Pancreas (tissue), 10 donors: ENCODE results near the gene CDH4. TPM values are rescaled to one million over a fixed set of nuclear protein-coding genes. Genes with fewer than 3 reads are reported as not detected.

ENCODE experiments used
- ATAC-seq, 4 donors: fragments of 200-7000 bp; cut with Tn5 transposase; one replicate each; pipeline versions ENCODE4 v1.8.0 to v1.9.1; 2020; ENCODE audit warnings: mild to moderate bottlenecking in 4 of 4, moderate library complexity in 4 of 4
- DNase-seq, 6 donors: peaks; one replicate each; pipeline ENCODE4 v3.0.0-alpha.2; 2020
- FAIRE-seq: peaks from 2 replicates; lab custom pipeline; 2012; peaks lifted over from hg19 to GRCh38; lab: Jason Lieb, UNC
- H3K27ac ChIP-seq, 4 donors: fragments of 200-600 bp; sonication (generic); 1 replicate in 3 of 4; 2 replicates in 1 of 4; pipeline versions ENCODE4 v1.5.0 to v1.8.0; 2020
- H3K27me3 ChIP-seq, 4 donors: fragments of 200-600 bp; one replicate each; pipeline ENCODE4 v1.8.0; 2021
- H3K36me3 ChIP-seq, 3 donors: fragments of 200-600 bp; sonication (generic) in 1 of 3; one replicate each; pipeline versions ENCODE4 v1.5.0 to v1.8.0; 2020 to 2021
- H3K4me1 ChIP-seq, 3 donors: fragments of 200-600 bp; one replicate each; pipeline ENCODE4 v1.8.0; 2021
- H3K4me3 ChIP-seq, 4 donors: fragments of 200-600 bp; sonication (generic) in 2 of 4; one replicate each; pipeline versions ENCODE4 v1.5.0 to v1.8.0; 2020 to 2021
- H3K9me3 ChIP-seq, 4 donors: fragments of 200-600 bp; one replicate each; pipeline ENCODE4 v1.8.0; 2021
- CTCF ChIP-seq, 4 donors: fragments of 200-600 bp; sonication (generic) in 3 of 4; IDR thresholded peaks; one replicate each; pipeline versions ENCODE4 v1.5.0 to v1.8.0; 2021; ENCODE audit warnings: antibody characterized with exemption in 4 of 4
- WGBS, 2 donors: extraction: QIAGEN DNeasy Blood & Tissue Kit; methylation state at CpG; one replicate each; pipeline ENCODE4 v1.1.7; 2013; 5-methylcytosine and 5-hydroxymethylcytosine counted together
- intact Hi-C, 3 donors: fragments of 100-400 bp; cut with DNase I; formaldehyde crosslinking; loops; one replicate each; pipeline versions ENCODE4 v1.11.1 to v1.14.2; 2022
- polyA plus RNA-seq, 2 donors: library from polyadenylated mRNA; stranded (reverse); fragments of 200-250 nt; gene quantifications; one replicate each; pipeline ENCODE4 v1.2.3, GENCODE V29; 2013
- total RNA-seq, 6 donors: library from RNA; stranded (reverse); fragmentation: NEBNext Ultra II Directional in 4 of 6; extraction: Animal tissue kit (Norgen Biotek cat#: 25700) in 4 of 6; gene quantifications; one replicate each; pipeline versions ENCODE4 v1.2.1 to v1.2.4, GENCODE V29; 2021 to 2023
- donor health status: healthy with polysubstance abuse.
- donor health status: DM: no; HTN: no; CAD: no; lungs with moderate emphysema.
- donor health status: DM: no; HTN: no; CAD: no.
- donor health status: control.
- donor health status: control.
- donor health status: Bipolar disorder and iron deficiency.
- donor health status: DM: yes; HTN: yes; CAD: no.
- donor health status: DM: no; HTN: no; CAD: no.
- donor health status: DM: no; HTN: no; CAD: no.
- donor health status: DM: yes; HTN: yes; CAD: no.

Gene CDH4
- total and polyA plus RNA-seq, 8 donors: 0.04 to 1.4 (median 0.27) TPM

GRCh38 chr20:61756966-61757677 lies 505.1 kb downstream of the CDH4 start:
- FAIRE-seq (no peak), ATAC-seq (no peak), DNase-seq (peak in 1 of 6 donors; percentile 18)
- H3K27ac ChIP-seq: no peak overlapping the region
- TF ChIP-seq CTCF (IDR thresholded peaks at IDR 0.05): no peak
- intact Hi-C loops: no loop called here
- H3K9me3 ChIP-seq: no peaks in the 10 kb centered on the region
- H3K4me1 ChIP-seq: no peaks in the 10 kb centered on the region
- H3K4me3 ChIP-seq: no peak overlapping the region
- WGBS, 2 donors: 44 to 52% methylated on average over 18 of the region's 18 CpGs
- no peaks in the 10 kb centered on the region for H3K36me3 ChIP-seq
- H3K27me3 ChIP-seq: no peaks in the 10 kb centered on the region

- ATAC-seq: no peak
- TF ChIP-seq CTCF (IDR thresholded peaks at IDR 0.05): no peak
- whole genome bisulfite sequencing, 2 donors: 54 to 68% methylated on average over 25 of the region's 25 CpGs
- H3K27ac ChIP-seq: no peak overlapping the region
- H3K9me3 ChIP-seq: no peaks in the 10 kb centered on the region
- no peak for FAIRE-seq
- no peaks in the 10 kb centered on the region for H3K36me3 ChIP-seq
- H3K4me3 ChIP-seq: no peak overlapping the region
- no peaks in the 10 kb centered on the region for H3K27me3 ChIP-seq
- intact Hi-C loops: no loop called here
- H3K4me1 ChIP-seq: no peaks in the 10 kb centered on the region
- DNase-seq: peak in 1 of 6 donors; percentile 32
Measured at GRCh38 chr20:61757678-61758563, 505.9 kb downstream of the CDH4 start.

GRCh38 chr20:61758564-61759200 lies 506.6 kb downstream of the CDH4 start:
- Histone ChIP-seq H3K36me3 (no peaks in the 10 kb centered on the region), H3K4me3 (no peak overlapping the region), H3K27ac (no peak overlapping the region), H3K27me3 (no peaks in the 10 kb centered on the region), H3K9me3 (no peaks in the 10 kb centered on the region), H3K4me1 (no peaks in the 10 kb centered on the region)
- TF ChIP-seq CTCF (IDR thresholded peaks at IDR 0.05): no peak
- 66 to 82% methylated on average over 25 of the region's 25 CpGs for WGBS, 2 donors
- intact Hi-C loops: no loop called here
- no peak for ATAC-seq
- FAIRE-seq: no peak
- peak in 1 of 6 donors; percentile 35 for DNase-seq

GRCh38 chr20:61759286-61760065 lies 507.4 kb downstream of the CDH4 start:
- 56 to 73% methylated on average over 22 of the region's 22 CpGs for WGBS, 2 donors
- peak in 1 of 6 donors; percentile 17 for DNase-seq
- TF ChIP-seq CTCF (IDR thresholded peaks at IDR 0.05): no peak
- no peaks in the 10 kb centered on the region for H3K4me1 ChIP-seq
- no peak overlapping the region for H3K27ac ChIP-seq
- H3K4me3 ChIP-seq: no peak overlapping the region
- FAIRE-seq: no peak
- intact Hi-C loops: no loop called here
- H3K27me3 ChIP-seq: no peaks in the 10 kb centered on the region
- ATAC-seq: no peak
- H3K36me3 ChIP-seq: no peaks in the 10 kb centered on the region
- H3K9me3 ChIP-seq: no peaks in the 10 kb centered on the region
